ENCODE results near the gene KDM2B. TPM values are rescaled to one million over a fixed set of nuclear protein-coding genes. Genes with fewer than 3 reads are reported as not detected.
A peak's percentile ranks its signal among the peaks of the same experiment; 100 is the strongest.

Gene KDM2B
- total RNA-seq, 4 donors from 2014 or later: 14.8 to 27.0 (median 16.7) TPM

DNA sequence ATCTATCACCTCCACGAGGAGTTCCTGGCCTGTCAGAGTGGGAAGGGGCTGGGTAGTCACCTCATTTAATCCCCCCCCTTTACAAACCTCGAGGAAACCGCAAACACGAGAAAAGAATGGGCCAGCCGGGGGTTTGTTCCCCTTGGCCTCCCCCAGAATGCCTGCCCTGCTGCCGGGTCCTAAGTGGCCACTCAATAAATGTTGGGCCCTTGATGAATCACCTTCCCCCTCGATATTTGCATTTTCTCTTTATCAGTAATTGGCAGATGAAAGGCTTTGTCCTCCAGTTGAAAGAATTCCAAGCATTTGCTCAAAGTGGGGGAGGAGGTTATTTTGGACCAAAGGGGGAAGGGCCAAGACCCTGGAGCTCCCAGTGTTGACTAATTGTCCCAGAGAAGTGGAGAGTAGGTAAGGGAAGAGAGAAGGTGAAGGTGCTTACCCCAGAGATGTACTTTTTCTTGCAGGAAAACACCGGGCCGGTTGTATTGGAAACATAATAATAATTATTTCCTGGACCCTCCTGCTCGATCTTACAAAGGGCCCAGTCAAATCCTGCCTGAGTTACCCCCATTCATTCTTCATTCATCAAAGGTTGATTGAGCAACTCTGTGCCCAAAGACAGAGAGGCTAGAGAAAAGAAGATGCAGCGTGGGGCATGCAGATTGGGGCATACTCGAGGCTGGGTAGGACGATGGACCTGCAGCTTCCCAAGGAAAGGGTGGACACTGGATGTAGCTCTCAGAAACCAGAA lies 1.9 kb upstream of the KDM2B start:
- DNase-seq (ENCODE audit: low spot score): no peak
- TF ChIP-seq, protein P1, sequence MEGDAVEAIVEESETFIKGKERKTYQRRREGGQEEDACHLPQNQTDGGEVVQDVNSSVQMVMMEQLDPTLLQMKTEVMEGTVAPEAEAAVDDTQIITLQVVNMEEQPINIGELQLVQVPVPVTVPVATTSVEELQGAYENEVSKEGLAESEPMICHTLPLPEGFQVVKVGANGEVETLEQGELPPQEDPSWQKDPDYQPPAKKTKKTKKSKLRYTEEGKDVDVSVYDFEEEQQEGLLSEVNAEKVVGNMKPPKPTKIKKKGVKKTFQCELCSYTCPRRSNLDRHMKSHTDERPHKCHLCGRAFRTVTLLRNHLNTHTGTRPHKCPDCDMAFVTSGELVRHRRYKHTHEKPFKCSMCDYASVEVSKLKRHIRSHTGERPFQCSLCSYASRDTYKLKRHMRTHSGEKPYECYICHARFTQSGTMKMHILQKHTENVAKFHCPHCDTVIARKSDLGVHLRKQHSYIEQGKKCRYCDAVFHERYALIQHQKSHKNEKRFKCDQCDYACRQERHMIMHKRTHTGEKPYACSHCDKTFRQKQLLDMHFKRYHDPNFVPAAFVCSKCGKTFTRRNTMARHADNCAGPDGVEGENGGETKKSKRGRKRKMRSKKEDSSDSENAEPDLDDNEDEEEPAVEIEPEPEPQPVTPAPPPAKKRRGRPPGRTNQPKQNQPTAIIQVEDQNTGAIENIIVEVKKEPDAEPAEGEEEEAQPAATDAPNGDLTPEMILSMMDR (IDR thresholded peaks at IDR 0.05): no peak
- no peak for ATAC-seq (ENCODE audit: low FRiP score)

- DNase-seq (ENCODE audit: low spot score) (no peak), ATAC-seq (ENCODE audit: low FRiP score) (no peak)
- TF ChIP-seq, protein P1 (IDR thresholded peaks at IDR 0.05): no peak
Measured at GRCh38 chr12:121581686-121582429, 1.0 kb upstream of the KDM2B start.

GRCh38 chr12:121579981-121580868 lies 598 bp downstream of the KDM2B start:
- DNase-seq (ENCODE audit: low spot score): no peak
- TF ChIP-seq, protein P1 (IDR thresholded peaks at IDR 0.05): no peak
- ATAC-seq (ENCODE audit: low FRiP score): peak; percentile 22

GRCh38 chr12:121579190-121579791 lies 1.5 kb downstream of the KDM2B start:
- ATAC-seq (ENCODE audit: low FRiP score): no peak
- TF ChIP-seq, protein P1 (IDR thresholded peaks at IDR 0.05): no peak
- DNase-seq (ENCODE audit: low spot score): no peak

- ATAC-seq (ENCODE audit: low FRiP score) (no peak), DNase-seq (ENCODE audit: low spot score) (no peak)
- TF ChIP-seq, protein P1 (IDR thresholded peaks at IDR 0.05): no peak
Measured at GRCh38 chr12:121578230-121579189, 2.3 kb downstream of the KDM2B start.

Measured in omental fat pad (tissue), 4 donors.